Activated T-cell treated with anti-CD3 and anti-CD28 coated beads for 4 hours (primary cell): ENCODE measurements around the gene C6orf89.

Source experiments
- DNase-seq: peaks from one replicate; pipeline ENCODE4 v3.0.0-alpha.2; 2020

The C6orf89 gene

GRCh38 chr6:36953931-36954261 lies 68.1 kb downstream of the C6orf89 start:
- no peak for DNase-seq

DNA sequence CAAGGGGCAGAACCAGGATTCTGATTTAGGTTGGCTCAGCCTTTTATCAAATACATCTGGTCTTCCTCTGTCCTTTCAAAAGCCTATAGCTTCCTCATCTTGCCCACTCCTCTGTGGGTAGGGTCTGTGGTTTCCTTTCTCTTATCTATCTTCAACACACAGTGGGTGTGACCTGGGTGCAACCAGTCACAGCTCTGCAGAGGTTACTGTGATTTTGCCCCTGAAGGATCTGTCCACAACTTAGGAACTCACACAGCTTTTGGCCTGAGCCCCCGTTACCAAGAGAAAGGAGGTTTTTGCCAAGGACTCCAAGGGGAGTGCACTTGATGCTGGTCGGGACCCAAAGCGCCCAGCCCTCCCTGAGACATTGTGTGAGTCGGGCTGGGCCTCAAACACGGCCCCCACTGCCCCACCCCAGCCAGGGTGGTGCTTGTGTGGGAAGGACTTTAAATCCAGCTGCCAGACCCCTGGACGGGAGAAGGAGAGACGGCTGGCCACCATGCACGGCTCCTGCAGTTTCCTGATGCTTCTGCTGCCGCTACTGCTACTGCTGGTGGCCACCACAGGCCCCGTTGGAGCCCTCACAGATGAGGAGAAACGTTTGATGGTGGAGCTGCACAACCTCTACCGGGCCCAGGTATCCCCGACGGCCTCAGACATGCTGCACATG lies 68.6 kb downstream of the C6orf89 start, which contains the start of gene PI16:
TSS of gene PI16 (plus strand) at position 477 of the 670 bp plus-strand sequence. CDS start at position 500, 23 bp downstream.
- no peak for DNase-seq

- DNase-seq: no peak
Observed at GRCh38 chr6:36955136-36955535, 69.4 kb downstream of the C6orf89 start.

GRCh38 chr6:36955671-36956445 lies 70.1 kb downstream of the C6orf89 start:
- DNase-seq: no peak

DNA sequence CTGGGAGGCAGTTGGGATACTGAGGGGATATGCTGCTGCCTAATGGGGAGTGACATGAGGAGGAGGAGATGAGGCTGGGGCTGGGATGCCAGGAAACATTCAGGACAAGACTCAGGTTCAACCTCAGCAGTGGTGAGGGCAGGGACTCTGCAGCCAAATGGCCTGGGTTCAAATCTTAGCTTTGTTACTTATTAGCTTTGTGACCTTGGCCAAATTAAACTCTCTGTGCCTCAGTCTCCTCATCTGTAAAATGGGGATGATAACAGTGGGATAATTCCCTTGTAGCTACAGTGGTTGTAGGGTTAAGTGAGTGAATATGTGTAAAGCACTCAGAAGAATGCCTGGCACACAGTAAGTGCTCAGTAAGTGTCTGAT lies 70.7 kb downstream of the C6orf89 start:
- DNase-seq: no peak

GRCh38 chr6:36957773-36958271 lies 72.1 kb downstream of the C6orf89 start:
- DNase-seq: no peak

DNA sequence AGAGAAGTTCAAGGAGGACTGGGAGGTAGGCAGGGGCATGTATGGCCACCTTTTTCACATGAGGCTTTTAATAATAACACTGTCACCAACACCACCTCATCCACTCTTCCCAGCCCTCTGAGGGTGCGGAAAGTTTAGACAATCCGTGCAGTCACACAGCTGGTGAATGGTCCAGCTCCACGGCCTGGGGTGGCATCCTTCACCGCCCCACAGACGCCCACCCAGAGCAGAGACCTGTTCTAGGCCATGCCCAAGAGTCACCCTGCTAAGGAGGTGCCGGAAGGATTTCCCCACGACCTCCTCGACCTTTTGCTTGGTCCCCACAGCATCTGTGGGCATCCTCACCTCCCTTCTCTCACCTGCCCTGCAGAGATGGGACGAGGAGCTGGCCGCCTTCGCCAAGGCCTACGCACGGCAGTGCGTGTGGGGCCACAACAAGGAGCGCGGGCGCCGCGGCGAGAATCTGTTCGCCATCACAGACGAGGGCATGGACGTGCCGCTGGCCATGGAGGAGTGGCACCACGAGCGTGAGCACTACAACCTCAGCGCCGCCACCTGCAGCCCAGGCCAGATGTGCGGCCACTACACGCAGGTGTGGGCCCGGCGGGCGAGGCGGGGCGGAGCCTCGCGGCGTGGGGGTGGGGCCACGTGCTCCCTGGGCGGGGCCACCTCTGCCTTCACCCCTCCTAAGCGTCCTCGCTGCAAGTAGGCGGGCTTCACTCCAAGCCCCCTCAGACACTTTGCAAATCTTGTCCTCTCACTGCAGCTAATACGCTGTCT lies 73.2 kb downstream of the C6orf89 start:
- no peak for DNase-seq

GRCh38 chr6:36959555-36960250 lies 74.0 kb downstream of the C6orf89 start:
- DNase-seq: no peak

DNA sequence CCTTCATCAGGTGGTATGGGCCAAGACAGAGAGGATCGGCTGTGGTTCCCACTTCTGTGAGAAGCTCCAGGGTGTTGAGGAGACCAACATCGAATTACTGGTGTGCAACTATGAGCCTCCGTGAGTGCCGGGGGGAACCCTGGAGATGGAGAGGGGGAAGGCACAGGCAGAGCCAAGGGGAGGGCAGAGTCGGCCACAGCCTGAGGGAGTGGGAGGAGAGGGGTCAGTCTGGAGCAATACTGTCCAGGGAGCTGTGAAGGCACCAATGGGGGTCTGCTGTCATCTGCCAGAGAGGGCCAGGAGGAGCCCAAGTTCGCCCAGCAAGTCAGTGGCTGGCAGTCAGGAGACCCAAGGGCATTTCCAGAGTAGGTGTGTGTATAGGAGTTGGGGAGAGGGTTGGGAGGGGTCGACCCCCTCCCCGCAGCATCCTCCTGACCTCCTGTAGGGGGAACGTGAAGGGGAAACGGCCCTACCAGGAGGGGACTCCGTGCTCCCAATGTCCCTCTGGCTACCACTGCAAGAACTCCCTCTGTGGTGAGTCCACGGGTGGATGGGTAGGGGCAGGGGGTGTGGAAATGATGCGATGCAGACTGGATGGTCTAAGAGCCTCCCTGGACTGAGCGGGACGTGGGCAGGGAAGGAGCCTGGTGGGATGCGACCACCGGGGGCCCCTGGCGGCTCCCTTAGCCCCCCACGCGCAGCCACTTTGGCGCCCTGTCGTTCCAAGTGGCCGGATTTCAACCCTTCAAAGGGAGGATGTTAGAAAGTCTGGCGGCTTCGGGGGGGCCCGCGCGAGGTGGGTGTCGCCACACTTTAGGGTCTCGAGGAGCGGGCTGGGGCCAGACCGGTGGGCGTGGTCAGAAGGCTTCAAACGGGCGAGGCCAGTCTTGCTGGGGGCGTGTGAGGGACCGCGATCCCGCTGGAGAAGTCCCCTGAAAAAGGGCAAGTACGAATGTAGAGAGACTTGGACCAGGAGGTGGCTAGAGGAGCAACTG lies 76.0 kb downstream of the C6orf89 start:
- no peak for DNase-seq

DNA sequence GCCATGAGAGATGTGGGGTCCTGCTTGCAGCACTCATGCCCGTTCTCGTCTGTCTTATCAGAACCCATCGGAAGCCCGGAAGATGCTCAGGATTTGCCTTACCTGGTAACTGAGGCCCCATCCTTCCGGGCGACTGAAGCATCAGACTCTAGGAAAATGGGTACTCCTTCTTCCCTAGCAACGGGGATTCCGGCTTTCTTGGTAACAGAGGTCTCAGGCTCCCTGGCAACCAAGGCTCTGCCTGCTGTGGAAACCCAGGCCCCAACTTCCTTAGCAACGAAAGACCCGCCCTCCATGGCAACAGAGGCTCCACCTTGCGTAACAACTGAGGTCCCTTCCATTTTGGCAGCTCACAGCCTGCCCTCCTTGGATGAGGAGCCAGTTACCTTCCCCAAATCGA lies 77.1 kb downstream of the C6orf89 start:
- peak; percentile 62 for DNase-seq

GRCh38 chr6:36963451-36964290 lies 77.9 kb downstream of the C6orf89 start:
- no peak for DNase-seq

DNA sequence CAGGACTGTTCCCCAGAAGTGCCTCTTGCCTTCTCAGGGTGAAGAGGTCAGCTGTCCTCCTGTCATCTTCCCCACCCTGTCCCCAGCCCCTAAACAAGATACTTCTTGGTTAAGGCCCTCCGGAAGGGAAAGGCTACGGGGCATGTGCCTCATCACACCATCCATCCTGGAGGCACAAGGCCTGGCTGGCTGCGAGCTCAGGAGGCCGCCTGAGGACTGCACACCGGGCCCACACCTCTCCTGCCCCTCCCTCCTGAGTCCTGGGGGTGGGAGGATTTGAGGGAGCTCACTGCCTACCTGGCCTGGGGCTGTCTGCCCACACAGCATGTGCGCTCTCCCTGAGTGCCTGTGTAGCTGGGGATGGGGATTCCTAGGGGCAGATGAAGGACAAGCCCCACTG lies 78.6 kb downstream of the C6orf89 start:
- DNase-seq: no peak

- no peak for DNase-seq
Observed at GRCh38 chr6:36964908-36965307, 79.2 kb downstream of the C6orf89 start.

DNA sequence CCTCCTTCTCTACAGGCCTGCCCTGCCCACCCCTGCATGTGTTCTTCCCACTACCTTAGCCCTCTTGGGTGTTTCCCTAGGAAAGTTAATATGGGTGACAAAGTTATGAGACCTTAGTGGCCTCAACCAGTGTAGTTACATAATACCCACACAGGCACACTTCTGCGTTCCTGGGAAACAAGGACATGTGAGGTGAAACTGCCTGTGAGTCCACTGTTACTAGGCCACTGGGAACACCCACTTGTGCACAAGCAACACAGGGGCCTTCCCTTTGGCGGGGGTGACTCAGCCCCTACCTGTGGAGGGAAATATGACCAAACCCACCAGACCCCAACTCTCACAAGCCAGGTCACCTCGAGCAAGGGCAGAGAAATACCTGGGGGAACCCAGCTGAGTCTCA lies 81.5 kb downstream of the C6orf89 start:
- no peak for DNase-seq

DNA sequence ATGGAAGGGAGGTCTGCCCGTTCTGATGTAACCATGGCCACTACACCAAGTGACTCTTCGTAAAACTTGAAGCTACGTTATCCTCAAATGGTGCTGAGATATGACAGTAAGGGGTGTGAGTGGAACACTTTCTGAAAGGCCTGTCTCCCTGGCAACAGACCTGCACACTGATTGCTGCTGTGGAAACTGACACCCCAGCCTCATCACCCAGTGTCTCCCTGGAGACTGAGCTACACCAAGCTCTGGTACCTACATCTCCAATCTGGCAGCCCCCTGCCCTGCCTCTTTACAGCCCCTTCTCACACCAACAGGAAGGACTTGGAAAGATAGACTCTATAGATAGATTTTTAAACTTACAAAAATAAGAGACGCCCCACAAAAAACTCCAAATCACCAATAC lies 82.0 kb downstream of the C6orf89 start:
- no peak for DNase-seq

- DNase-seq: no peak
Observed at GRCh38 chr6:36968266-36968977, 82.7 kb downstream of the C6orf89 start.

GRCh38 chr6:36969240-36969691 lies 83.5 kb downstream of the C6orf89 start:
- DNase-seq: no peak

DNA sequence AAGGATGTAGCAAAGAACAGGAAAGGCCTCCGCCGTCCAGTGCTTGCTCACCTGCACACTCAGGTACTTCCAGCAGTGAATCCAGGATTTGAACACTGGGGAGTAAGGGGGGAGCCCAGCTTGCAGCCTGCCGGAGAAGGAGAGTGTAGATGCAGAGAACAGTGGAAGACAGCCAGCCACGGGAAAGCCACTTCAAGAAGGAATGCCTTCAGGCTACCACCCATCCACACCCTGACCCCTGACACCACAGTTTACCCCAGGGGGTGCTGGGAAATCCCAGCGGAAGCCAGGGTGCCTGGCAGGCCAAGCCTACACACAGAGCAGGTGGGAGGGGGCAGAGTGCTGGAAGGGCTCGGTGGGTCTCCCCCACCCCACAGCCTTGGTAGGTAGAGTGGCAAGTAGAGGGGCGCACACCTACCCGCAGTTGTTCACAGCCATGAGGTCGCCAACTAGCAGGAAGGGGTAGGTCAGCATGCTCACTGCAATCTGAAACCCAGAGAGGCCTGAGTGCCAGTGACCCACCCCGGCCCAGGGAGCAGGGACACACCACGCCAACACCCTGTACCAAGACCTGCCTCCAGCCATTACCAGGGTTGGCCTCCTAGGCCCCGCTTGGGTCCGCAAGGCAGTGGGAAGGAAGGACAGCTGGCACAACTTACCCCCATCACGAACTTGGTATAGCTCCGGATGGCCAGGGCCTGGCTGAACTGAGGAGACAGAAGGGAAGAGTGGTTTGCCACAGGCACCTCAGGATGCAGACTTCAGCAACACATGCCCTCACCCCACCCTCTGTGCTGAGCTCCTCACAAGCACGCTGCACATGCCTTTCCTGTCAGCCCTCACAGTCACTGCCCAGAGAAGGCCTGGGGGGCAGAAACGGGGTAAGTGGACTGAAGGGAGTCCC lies 84.5 kb downstream of the C6orf89 start:
- DNase-seq: no peak
